ENCODE data around the gene SH3PXD2B.

The SH3PXD2B gene

GRCh38 chr5:172452398-172453205 lies 1.7 kb downstream of the SH3PXD2B start:
- no peak for DNase-seq

- no peak for DNase-seq
These were observed 2.5 kb downstream of the SH3PXD2B start for GRCh38 chr5:172451771-172452197.

- DNase-seq, result peak; percentile 22
These were observed 3.2 kb downstream of the SH3PXD2B start for GRCh38 chr5:172450861-172451695.

- no peak for DNase-seq
These were observed 3.9 kb downstream of the SH3PXD2B start for GRCh38 chr5:172450453-172450852.

- DNase-seq, result no peak
These were observed 5.3 kb downstream of the SH3PXD2B start for GRCh38 chr5:172448999-172449398.

- no peak for DNase-seq
These were observed 6.5 kb downstream of the SH3PXD2B start for GRCh38 chr5:172447646-172448365.

GRCh38 chr5:172446336-172447051 lies 7.8 kb downstream of the SH3PXD2B start:
- DNase-seq, result no peak

- DNase-seq, result no peak
These were observed 8.5 kb downstream of the SH3PXD2B start for GRCh38 chr5:172445866-172446265.

GRCh38 chr5:172444626-172445365 lies 9.5 kb downstream of the SH3PXD2B start:
- DNase-seq, result no peak

- DNase-seq, result no peak
These were observed 10.2 kb downstream of the SH3PXD2B start for GRCh38 chr5:172444110-172444510.

GRCh38 chr5:172443441-172444109 lies 10.8 kb downstream of the SH3PXD2B start:
- DNase-seq, result peak; percentile 34

- no peak for DNase-seq
These were observed 11.7 kb downstream of the SH3PXD2B start for GRCh38 chr5:172442592-172442991.

GRCh38 chr5:172441262-172441751 lies 13.0 kb downstream of the SH3PXD2B start:
- DNase-seq, result no peak

- no peak for DNase-seq
These were observed 13.8 kb downstream of the SH3PXD2B start for GRCh38 chr5:172440486-172440885.

- DNase-seq, result no peak
These were observed 14.4 kb downstream of the SH3PXD2B start for GRCh38 chr5:172439785-172440477.

- DNase-seq, result no peak
These were observed 16.0 kb downstream of the SH3PXD2B start for GRCh38 chr5:172438319-172438668.

GRCh38 chr5:172437445-172438318 lies 16.6 kb downstream of the SH3PXD2B start:
- peak; percentile 3 for DNase-seq

- DNase-seq, result no peak
These were observed 17.4 kb downstream of the SH3PXD2B start for GRCh38 chr5:172436879-172437369.
